ENCODE measurements around the gene MAN1C1. TPM values are rescaled to one million over a fixed set of nuclear protein-coding genes. Genes with fewer than 3 reads are reported as not detected.

Gene MAN1C1
- total and polyA plus RNA-seq, 10 of the 15 experiments (the other 5 are each of a cell fraction or from before 2014, with no cell fraction given): 0.12 to 0.56 (median 0.22) TPM; not detected in 3

GRCh38 chr1:25618433-25618808 is 1.8 kb downstream of the MAN1C1 start:
- no peak overlapping the region for H3K4me3 ChIP-seq
- no peaks in the 10 kb centered on the region for H3K36me3 ChIP-seq (ENCODE audit: control insufficient read depth in 2 of 2, insufficient read depth in 2 of 2, low read length in 1 of 2)
- no peak overlapping the region for H3K4me2 ChIP-seq (ENCODE audit: control insufficient read depth, insufficient read depth)
- POLR2A ChIA-PET: no interaction called here
- RAD21 ChIA-PET (ENCODE audit: unreplicated experiment): interaction anchor here (0.7 kb wide), 1 partner anchor 10 kb away, joined by 3 read pairs; no protein-coding TSS in a partner anchor
- 100% methylated on average over 4 of the region's 4 CpGs for WGBS (ENCODE audit: insufficient coverage, insufficient replicate concordance, low lambda C conversion rate, missing lambda C conversion rate)
- CTCF ChIA-PET: interaction anchor here (0.9 to 2.3 kb wide), 9 partner anchors 8 to 192 kb away, joined by 3 to 7 read pairs (median 4); no protein-coding TSS in a partner anchor
- ATAC-seq (no peak), DNase-seq (ENCODE audit: low read depth, low spot score) (no peak), FAIRE-seq (no peak)
- no peaks in the 10 kb centered on the region for H3K9me3 ChIP-seq (replicated peaks; ENCODE audit: control insufficient read depth, insufficient read depth, low read length)
- no peaks in the 10 kb centered on the region for H3K79me2 ChIP-seq (ENCODE audit: control insufficient read depth, insufficient read depth, low read length)
- H2AFZ ChIP-seq (ENCODE audit: control insufficient read depth, low read depth, low read length): no peak overlapping the region
- peaks cover 0 to 4% of the 10 kb centered on the region in 2 experiments; a peak in 2 of 4 replicates for H3K27me3 ChIP-seq (replicated peaks in 1 of 2; ENCODE audit: control insufficient read depth in 2 of 2, insufficient read depth in 2 of 2, low read length in 1 of 2)
- H3K9ac ChIP-seq (ENCODE audit: control insufficient read depth, insufficient read depth, low read length): no peak overlapping the region
- no peak overlapping the region for H3K27ac ChIP-seq (ENCODE audit: control insufficient read depth, insufficient read depth)
- peaks cover 42% of the 10 kb centered on the region for H3K4me1 ChIP-seq (ENCODE audit: control insufficient read depth, insufficient read depth, low read length)
- no peaks in the 10 kb centered on the region for H4K20me1 ChIP-seq (ENCODE audit: control insufficient read depth, insufficient read depth)
- intact Hi-C loops (cut with micrococcal nuclease; ENCODE audit: unreplicated experiment): no loop called here
- TF ChIP-seq RELB (IDR thresholded peaks at IDR 0.05; ENCODE audit: low read depth): no peak
- in situ Hi-C loops (cut with MboI): no loop called here
- BruUV-seq (replicated peaks): no TSS peak
- SMC1A ChIA-PET (ENCODE audit: uncharacterized antibody, unreplicated experiment): interaction anchor here (0.9 to 1.3 kb wide), 2 partner anchors 10 to 58 kb away, joined by 3 read pairs; no protein-coding TSS in a partner anchor

GRCh38 chr1:25619101-25619890 is 2.7 kb downstream of the MAN1C1 start:
- DNase-seq (ENCODE audit: low read depth, low spot score) (no peak), ATAC-seq (0 out of 3 replicates have a peak, but pooled peaks have one; percentile 5), FAIRE-seq (no peak)
- Histone ChIP-seq H3K79me2 (ENCODE audit: control insufficient read depth, insufficient read depth, low read length) (no peaks in the 10 kb centered on the region), H3K4me1 (ENCODE audit: control insufficient read depth, insufficient read depth, low read length) (peaks cover 42% of the 10 kb centered on the region), H3K27me3 (replicated peaks in 1 of 2; ENCODE audit: control insufficient read depth in 2 of 2, insufficient read depth in 2 of 2, low read length in 1 of 2) (peaks cover 0 to 4% of the 10 kb centered on the region in 2 experiments; a peak in 2 of 4 replicates), H4K20me1 (ENCODE audit: control insufficient read depth, insufficient read depth) (no peaks in the 10 kb centered on the region), H2AFZ (ENCODE audit: control insufficient read depth, low read depth, low read length) (no peak overlapping the region), H3K9ac (ENCODE audit: control insufficient read depth, insufficient read depth, low read length) (no peak overlapping the region), H3K9me3 (replicated peaks; ENCODE audit: control insufficient read depth, insufficient read depth, low read length) (no peaks in the 10 kb centered on the region), H3K27ac (ENCODE audit: control insufficient read depth, insufficient read depth) (no peak overlapping the region), H3K4me2 (ENCODE audit: control insufficient read depth, insufficient read depth) (peak overlapping the region; percentile 51), H3K4me3 (no peak overlapping the region), H3K36me3 (ENCODE audit: control insufficient read depth in 2 of 2, insufficient read depth in 2 of 2, low read length in 1 of 2) (no peaks in the 10 kb centered on the region)
- intact Hi-C loops (cut with micrococcal nuclease; ENCODE audit: unreplicated experiment): no loop called here
- in situ Hi-C loops (cut with MboI): no loop called here
- no TSS peak for BruUV-seq (replicated peaks)
- SMC1A ChIA-PET (ENCODE audit: uncharacterized antibody, unreplicated experiment): interaction anchor here (0.9 to 1.3 kb wide), 3 partner anchors 10 to 57 kb away, joined by 3 read pairs; no protein-coding TSS in a partner anchor
- POLR2A ChIA-PET: no interaction called here
- RAD21 ChIA-PET (ENCODE audit: unreplicated experiment): no interaction called here
- CTCF ChIA-PET: interaction anchor here (0.9 to 2.3 kb wide), 13 partner anchors 9 to 191 kb away, joined by 3 to 7 read pairs (median 4); partner anchors contain the start of gene LDLRAP1
- 41% methylated on average over 11 of the region's 11 CpGs for WGBS (ENCODE audit: insufficient coverage, insufficient replicate concordance, low lambda C conversion rate, missing lambda C conversion rate)
- TF ChIP-seq TCF7 (IDR thresholded peaks at IDR 0.05; ENCODE audit: borderline replicate concordance): no peak
- peak; percentile 41 for TF ChIP-seq RAD21 (IDR thresholded peaks at IDR 0.05; ENCODE audit: insufficient read depth, low read depth, low read length)
- peak; percentile 28; the same call in 1 of the 2 replicates for TF ChIP-seq SMC3 (IDR thresholded peaks at IDR 0.05; ENCODE audit: borderline replicate concordance, low read length)
- TF ChIP-seq BRCA1 (IDR thresholded peaks at IDR 0.05; ENCODE audit: low read depth, low read length): no peak
- TF ChIP-seq PKNOX1 (IDR thresholded peaks at IDR 0.05): peak; percentile 71
- peak; percentile 38 to 81 (median 79) for TF ChIP-seq CTCF (IDR thresholded peaks at IDR 0.05 in 2 of 3, conservative IDR thresholded peaks at IDR 0.05 in 1 of 3; ENCODE audit: control insufficient read depth in 2 of 3, extremely low read depth in 1 of 3, insufficient read depth in 1 of 3, low read depth in 3 of 3, low read length in 3 of 3)
- no peak for TF ChIP-seq ZBED1 (IDR thresholded peaks at IDR 0.05; ENCODE audit: borderline replicate concordance)
- no peak for TF ChIP-seq POLR2AphosphoS2 (IDR thresholded peaks at IDR 0.05; ENCODE audit: low read depth, low read length)
- TF ChIP-seq BCL11A (IDR thresholded peaks at IDR 0.05; ENCODE audit: low read depth, low read length): no peak
- TF ChIP-seq JUND (IDR thresholded peaks at IDR 0.05; ENCODE audit: low read depth, low read length): no peak

All from GM12878 (cell line).